Sigmoid colon (tissue), 4 donors: ENCODE measurements around the gene LDLRAD3.

ENCODE experiments used
- CTCF ChIP-seq, 4 experiments: fragments of 450-650 bp in 3 of 4; fragments of 200-600 bp in 1 of 4; IDR thresholded peaks; one replicate each; pipeline ENCODE4 v1.5.1; 2016 to 2019; ENCODE audit warnings: antibody characterized with exemption in 4 of 4, mild to moderate bottlenecking in 3 of 4, moderate library complexity in 2 of 4
- EP300 ChIP-seq, 4 donors: sonication (generic); formaldehyde crosslinking; IDR thresholded peaks; one replicate each; pipeline ENCODE4 v1.6.1; 2017; ENCODE audit warnings: antibody characterized with exemption in 4 of 4
- POLR2A ChIP-seq, 2 donors: fragments of 450-650 bp; IDR thresholded peaks; one replicate each; pipeline ENCODE4 v1.6.1; 2016; ENCODE audit warnings: antibody characterized with exemption in 2 of 2, mild to moderate bottlenecking in 2 of 2, moderate library complexity in 2 of 2

- TF ChIP-seq CTCF (IDR thresholded peaks at IDR 0.05), result no peak
- no peak for TF ChIP-seq POLR2A (IDR thresholded peaks at IDR 0.05)
- no peak for TF ChIP-seq EP300 (IDR thresholded peaks at IDR 0.05)
These were observed 324.6 kb downstream of the LDLRAD3 start for GRCh38 chr11:36268337-36268985.
